Suppressor macrophage treated with lipopolysaccharide for 4 hours (primary cell): ENCODE data around the gene ZNF407.

Experiments
- DNase-seq: peaks from one replicate; pipeline ENCODE4 v3.0.0-alpha.2; 2020

Gene ZNF407

DNA sequence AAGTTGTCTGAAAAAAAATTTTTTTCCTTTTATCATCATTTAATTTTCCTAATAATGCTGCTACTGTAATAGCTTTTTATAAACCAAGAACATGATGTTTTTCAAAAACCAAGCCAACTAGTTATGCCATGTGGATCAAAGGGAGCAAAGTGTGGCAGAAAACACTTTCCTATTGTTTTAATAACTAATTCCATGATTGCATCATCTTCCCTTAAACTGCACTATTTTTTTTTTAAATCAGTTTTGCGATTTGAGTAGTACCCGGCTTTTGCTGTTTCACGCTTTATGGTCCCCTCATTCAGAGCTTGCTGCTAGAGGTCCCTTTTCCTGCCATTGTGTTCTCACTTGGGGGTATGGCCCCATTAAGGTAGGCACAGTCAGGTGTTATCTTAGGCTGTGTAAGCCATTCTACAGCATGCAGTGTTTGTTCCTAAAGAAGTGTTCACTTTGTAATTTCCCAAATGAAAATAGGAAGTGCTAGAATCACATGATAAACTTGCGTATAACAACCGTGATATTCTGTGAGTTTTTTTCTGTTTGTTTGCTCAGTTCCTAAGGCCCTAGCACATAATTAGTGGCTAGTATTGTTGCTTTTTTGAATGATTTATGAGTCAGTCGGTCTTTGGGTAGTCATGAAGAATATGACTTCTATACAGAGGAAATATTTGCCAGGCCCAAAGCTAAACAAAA, 385.4 kb downstream of the ZNF407 start:
- peak; percentile 82 for DNase-seq

DNA sequence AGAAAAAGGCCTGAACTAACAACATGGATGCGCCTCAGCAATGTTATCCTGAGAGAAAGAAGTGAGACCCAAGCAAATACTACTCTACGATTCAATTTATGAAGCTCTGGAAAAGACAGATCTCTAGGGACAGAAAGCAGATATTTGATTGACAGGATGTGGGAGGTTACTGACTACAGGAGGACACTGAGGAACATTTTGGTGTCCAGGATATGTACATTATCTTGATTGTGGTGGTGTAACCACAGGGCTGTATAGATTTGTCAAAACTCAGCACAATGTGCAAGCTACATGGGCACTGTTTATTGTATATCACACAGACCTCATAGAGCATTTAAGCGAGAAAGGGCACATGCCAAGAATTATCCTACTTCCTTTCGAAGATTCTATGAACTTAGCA, 391.5 kb downstream of the ZNF407 start:
- DNase-seq: no peak

DNA sequence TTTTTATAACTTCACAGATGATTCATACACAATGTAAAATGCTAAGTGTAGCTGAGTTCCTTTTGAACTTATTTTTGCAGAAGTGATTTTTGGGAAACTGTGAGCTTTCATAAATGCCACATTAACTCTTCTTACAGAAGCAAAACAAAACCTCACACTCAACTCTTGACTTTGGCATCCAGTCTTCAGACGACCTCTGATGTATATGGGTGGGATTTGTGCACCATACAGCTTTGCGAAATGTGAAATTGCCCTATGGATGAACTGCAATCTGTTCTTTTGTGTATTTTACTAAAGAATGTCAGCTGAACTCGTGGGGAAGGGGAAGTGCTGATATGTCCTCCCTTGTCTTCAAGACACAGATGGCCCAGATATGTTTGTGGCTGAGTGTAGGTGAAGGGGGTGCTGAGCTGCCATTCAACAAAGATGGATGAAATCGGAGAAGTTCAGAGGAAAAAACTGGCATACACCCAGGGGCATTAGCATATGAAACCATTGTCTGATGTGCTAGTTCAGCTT, 393.0 kb downstream of the ZNF407 start:
- DNase-seq: peak; percentile 83

DNA sequence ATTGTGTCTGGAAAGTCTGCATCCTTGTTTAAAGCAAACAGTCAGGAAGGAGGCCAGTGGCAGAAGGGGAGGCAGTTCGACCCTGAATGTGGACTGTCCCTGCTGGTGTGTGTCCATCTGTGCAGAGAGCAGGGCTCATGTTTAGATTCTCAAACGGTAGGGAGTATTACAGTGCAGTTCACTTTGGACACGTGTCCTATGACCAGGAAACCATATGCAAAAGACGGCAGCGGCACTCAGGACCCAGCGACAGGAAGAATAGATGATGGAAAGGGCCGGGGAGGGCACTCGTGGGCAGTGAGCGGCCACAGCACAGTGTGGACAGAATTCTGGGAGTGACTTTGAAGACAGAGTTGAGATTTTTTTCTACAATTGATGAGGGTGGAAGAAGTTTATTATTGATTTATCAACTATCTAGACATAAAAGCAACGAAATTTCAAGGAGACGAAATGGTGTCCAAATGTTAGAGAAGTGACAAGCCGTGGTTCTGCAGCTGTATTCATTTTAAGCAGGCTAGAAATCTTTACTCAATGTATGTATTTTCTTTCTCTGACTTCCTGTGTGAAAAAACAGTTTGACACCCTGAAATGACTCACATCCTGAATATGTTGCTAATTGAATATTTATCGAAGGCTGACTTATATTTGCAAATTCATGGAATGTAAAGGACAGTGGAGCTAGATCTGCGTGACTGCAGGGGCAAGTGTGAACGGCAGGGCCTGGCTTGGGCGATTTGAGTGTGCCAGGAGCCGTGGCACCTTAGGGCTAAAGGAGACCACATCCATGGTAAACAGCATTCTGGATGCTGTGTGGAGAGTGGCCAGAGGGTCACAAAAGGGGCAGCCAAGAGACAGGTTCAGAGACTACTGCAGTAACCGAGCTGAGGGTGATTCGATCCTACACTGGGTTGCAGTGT, 397.1 kb downstream of the ZNF407 start:
- peak; percentile 57 for DNase-seq

DNA sequence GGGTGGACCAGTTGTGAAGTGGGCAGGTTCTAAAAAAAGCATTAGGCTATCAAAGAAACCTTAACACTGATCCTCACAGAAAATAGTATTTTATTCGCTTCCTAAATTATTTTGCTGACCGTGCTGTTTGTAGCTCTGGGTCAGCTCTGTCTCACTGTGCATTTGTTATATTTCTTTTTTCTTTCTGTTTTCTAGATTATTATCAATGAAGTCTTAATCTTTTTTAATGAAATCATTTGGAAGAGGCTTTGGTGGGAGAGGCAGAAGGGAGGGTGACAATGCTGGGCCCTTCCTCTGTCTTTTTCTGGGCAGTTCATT, 397.7 kb downstream of the ZNF407 start:
- DNase-seq: no peak

DNA sequence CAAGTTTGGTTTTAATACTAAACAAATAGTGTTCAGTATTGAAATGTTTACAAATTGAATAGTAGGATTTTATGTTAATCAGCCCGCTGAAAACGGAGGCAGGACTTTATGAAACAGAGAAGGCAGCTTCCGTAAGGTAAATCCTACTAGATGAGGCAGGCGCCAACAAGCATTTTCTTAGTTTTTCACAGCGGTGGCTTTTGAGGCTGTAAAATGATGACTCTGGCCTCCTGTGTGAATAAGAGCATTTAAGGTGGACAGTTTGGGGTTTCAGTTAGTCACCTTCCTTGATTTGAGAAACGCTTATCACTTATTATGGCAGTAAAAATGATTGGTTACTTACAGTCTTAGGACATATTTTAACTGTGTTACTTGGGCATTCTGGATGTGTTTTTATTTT, 398.4 kb downstream of the ZNF407 start:
- no peak for DNase-seq

DNA sequence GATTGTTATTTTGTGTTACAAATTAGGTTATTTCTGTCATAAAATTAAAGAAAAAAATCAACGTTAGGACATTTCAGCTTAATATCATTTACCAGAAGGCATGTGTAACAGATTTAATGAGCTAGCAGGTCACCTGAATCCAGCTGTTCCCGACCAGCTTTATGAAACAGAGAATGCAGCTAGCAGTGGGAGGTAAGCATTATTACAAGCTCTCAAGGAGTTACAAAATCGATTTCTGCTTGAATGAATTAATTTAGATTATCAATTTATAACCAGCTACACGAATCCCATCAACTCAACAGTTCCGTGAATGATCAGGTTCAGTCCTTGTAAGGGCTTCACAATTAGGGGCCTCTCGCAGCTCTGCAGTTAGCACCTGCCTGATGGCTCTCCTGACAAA, 399.3 kb downstream of the ZNF407 start:
- DNase-seq: no peak

DNA sequence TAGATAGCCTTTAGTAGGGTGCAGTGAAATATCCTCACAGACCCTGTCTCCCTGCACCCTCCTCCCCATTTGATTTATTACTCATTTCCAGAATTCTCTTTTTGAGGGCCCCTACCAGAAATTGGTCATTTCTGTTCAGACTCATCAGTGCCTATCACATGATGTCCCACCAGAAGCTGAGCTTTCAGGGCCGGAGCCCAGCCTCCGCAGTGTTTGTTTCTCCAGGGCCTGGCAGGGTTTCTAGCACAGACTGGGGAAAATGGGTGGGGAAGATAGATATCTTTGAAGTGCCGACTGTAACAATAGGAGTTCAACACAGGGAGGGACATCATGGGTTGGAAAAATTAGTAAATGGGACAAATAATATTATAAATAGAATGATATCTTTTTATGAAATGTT, 403.2 kb downstream of the ZNF407 start:
- DNase-seq: no peak

DNA sequence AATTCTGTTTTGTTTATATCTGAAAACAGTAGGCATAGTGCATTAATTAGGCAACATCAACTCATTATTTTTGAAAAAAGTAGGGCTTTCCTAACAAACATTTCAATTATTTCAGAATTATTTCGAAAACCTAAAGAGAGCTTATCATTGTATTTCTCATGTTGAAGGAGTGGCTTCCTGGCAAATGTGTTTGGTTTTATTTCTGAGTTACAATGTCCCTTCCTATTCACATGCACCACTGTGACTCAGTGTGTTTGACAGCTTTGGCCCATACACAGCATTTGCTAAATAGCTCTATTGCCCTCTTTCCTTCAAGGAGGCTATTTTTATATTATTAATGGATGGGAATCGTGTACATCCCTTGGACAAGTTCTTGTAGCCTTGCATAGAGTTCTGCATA, 405.4 kb downstream of the ZNF407 start:
- peak; percentile 49 for DNase-seq

DNA sequence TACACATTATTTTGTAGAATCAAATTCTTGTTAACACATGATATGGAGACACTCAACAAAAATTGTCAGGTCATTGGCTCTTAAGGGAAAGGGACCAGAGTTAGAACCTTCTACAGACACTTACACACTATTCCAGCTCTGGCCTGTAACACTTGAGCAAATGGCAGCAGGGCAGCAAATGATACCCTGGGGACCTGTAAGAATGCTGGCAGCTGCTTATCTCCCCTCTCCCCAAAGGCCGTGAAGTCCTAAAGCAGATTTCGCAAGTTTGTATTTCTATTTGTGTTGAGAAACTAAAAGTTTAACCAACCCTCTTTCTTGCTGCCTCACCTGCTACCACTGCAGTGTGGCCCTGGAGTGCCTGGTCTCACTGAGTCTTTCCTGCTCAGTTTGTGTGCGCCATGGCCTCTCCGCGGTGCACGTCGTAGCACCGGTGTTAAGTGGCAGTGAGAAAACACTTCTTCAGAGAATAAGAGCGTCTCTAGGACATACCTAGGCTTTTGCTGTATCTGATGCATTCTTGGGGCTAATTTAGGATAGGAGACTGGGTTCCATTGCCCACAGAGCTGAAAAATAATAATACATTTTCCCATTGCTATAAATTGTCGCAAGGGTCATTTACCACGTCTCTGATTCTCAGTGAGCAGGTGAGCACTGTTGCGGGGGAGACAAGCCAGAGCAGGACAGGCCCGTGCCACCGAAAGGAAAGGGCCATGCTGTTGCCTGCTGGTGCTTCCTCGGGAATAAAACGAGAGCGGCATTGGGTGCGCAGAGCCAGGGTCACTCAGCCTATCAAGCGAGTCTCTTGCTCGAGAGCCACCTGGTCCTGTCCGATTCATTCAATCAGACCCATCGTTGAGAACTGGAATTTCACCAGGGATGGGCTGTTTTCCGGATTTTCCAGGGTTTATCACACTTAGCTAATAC, 406.4 kb downstream of the ZNF407 start:
- no peak for DNase-seq

DNA sequence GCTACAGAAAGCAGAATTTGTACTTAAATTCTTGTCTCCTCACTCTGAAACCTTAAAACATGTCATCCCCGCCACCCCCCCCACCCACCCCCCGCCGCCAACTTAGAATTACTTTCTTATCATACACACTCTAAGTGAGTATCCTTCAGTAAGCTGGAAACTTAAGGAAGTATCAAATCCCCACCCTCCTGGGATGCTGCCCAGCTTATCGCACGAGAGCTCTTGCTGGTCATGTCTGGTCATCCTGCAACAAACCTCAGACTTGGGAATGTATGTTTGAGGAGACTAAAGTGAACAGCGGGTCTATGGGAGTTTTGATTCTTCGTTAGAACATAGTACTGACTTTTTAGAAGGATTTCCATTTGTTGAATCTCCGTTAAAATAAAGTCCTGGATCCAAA, 408.0 kb downstream of the ZNF407 start:
- DNase-seq: no peak

DNA sequence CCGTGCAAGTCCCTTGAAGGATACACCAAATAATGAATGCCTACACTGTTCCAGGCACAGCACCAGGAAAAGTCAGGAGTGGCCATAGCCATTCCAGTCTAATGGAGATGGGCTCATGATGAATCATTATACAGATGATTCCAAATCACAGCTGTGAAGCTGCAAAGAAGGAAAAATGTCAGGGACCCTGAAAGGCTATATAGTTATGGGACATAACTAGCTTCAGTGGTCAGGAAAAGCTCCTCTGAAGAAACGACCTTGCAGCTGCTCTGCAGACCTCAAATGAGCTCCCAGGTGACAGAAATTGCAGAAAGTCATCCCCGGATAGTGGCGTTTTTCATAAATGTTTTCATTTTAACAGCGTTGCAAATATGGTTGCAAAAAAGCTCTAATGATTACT, 410.5 kb downstream of the ZNF407 start:
- no peak for DNase-seq

DNA sequence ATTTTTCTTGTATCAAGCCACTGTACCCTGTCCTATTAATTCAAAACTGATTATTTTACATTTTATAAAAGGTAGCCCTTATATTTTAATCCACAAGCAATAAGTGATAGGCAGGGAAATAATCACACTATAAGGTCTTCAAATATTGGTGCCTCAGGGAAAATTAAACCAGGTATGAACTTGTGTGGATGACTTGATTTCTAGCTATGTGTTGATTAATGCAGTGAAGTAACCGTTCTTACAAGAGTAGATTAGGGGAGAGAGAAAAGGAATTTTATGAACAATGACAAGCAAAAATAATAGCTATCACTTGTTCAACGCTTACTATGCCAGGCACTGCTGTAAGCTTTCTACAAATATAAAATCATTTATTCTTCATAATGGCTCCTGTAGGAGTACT, 411.6 kb downstream of the ZNF407 start:
- DNase-seq: no peak

DNA sequence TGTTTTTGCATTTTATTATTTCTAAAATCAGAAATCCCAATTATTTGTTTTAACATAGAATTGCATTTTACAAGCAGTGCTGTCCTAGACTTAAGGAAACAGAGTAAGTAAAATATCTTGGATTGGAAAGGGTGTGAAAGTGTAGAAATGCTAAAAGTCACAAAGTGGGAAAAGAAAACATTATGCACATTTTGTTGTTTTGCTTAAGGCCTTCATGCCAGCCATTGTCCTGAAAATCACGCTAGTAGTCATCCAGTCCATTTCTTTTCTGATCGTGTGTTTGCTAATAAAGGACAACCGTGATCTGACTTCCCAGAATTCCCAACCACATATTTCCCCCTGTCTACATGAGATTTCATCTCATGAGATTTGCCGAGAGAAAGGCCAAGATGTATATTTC, 412.2 kb downstream of the ZNF407 start:
- DNase-seq: no peak

DNA sequence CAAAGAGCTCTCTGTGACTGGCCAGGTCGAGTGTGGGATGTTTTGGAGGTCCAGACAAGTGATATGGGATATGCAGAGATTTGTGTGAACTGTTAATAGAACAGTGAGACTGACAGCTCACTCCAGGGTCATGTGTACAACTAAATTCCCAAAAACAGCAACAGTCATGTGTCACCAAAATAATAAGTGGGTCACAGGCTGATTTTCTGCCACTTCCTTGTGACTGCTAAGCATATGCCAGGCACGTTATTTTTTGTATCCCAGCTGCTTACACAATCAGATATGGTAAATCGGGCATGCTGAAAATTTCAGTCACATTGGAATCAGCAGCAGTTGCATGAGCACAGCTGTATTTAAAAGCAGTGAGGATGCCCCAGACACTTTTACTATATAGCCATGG, 412.6 kb downstream of the ZNF407 start:
- peak; percentile 63 for DNase-seq

DNA sequence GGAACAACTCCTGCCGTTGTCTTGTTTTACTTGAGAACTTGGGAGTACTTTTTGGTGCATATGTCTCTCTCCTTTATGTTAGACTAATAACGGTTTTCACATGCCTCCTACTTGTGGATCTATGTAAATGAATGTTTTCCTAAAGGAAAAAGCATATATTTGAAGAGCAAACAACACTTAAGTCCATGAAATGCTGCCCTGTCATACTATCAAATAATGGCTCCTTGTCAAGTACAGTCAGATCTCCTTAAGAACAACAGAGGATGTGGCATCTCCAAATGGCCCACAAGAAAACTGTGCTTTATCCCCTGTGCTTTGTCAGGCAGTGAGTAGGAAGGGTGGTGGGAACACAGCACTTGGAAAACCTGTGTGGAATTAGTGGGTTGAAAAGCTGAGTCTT, 413.0 kb downstream of the ZNF407 start:
- DNase-seq: no peak

DNA sequence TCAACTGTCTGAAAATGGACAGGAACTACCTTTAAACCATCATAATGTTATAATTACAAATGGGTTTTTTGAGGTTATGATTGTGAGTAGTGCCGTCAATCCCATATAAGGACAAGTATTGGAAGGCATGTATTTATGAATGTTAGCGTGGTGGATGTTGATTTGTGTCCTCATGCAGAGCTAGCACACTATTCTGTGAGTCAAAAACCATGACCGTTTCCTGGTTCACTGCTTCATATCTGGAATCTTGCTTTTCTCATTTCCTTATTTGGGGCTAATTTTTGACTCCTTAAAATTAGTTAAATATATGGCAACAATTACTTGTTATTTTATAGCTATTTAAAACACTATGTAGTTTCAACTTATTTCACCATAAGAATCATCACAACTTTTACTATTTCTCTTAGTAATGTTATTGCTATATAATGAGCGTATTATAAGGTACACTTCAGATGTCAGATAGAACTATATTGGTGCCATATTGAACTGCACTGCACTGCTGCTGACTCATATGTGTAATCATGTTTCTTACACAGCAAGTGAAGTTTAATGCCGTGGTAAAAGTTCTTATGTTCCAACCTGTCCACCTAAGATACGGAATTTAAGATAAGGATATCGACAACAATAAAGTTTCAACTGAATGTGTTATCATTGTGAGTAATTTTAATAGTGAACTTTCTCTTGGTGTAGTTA, 418.5 kb downstream of the ZNF407 start:
- DNase-seq: no peak

DNA sequence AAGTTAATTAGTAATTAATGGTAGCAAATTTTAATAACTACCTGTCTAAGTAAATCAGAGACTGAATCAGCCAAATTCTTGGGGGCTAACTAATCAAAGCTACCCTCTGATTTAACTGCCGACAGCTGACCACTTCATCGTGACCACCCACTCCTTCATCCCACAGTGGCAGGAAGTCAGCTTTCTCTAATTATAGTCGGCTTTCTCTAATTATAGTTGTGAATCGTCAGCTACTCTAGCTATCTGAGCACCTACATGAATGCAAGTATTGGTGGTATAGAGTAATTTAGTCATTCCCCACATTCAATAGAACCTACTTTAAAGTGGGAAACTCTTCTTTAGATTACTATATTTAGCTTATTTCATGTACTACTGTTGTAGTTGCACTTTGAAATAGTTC, 425.8 kb downstream of the ZNF407 start:
- no peak for DNase-seq

DNA sequence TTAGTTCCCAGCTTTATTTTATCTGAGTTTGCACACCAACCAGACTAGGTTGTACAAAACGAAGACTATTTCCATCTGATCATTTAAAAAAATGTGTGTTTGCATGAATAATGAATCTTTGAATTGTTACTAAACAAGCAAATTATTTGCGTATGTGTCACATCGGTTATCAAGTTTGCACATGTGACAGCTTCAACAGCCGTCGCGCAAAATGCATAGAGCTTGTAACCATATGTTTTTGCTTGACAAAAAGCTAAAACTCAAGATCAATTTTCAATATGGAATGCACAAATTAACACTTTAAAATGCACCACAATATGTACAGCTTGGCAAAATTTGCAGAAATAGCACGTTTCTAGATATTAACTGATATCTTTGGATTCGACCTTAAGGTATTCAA, 427.2 kb downstream of the ZNF407 start:
- DNase-seq: no peak

DNA sequence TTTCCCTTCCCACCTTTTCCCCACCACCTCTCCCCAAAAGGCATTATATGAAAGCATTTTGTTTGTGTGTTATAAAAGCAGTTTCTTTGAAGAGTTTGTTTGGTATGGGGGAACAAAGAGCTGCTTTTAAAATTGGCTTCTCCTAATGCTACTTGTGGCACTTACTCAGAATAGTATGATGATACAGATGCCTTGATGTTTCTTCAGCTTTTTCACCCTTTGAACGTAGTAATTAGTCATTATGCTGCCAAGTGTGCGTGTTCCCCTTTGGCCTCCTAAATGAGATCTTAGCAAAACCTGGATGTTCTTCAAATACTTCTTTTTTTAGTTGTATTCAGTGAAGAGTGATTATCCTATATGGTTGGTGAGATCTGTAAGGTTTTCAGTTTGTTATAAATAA, 427.9 kb downstream of the ZNF407 start:
- no peak for DNase-seq

DNA sequence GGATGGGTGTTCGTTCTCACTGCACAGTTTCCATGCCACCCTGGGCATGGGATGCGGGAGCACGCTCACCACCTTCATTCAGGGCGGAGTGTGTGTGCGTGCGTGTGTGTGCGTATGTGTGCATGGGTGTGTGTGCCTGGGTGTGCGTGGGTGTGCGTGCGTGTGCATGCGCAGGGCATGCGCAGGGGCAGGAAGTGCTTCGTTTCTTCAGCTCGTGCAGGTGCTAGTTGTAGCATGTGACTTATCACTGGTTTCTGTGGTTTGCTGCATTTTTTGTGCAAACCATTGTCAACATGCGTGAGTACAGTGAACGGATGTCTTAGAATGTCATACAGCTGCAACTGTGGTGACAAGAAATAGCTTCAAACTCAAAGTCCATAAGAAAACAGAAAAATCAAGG, 431.8 kb downstream of the ZNF407 start:
- no peak for DNase-seq

DNA sequence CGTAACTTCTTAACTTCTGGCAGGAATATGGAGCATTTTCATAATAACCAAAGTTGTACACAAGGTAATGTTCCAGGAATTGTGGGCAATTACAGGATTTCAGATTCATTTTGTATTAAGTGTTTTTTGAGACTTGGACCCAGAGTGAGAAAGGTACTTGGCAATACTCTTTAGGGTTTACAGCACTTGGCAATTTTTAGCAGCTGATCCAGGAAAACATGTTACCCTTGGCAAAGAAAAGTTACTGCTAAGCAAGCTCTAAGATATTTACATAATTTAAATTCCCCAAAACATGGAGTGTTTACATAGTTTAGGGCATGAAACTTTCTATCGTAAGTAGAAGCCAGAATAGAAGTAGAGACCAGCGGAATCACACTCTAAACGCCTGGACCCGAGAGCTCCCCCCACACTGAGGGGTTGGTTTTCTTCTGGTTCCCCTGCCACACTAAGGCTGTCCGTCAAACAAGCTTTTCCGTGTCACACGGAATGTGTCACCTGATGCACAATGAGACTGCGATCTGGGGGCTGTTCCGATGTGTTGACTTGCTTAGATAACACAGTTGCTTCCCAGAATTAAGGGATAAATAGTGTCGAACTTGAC, 434.1 kb downstream of the ZNF407 start:
- no peak for DNase-seq
